Stimulated activated naive CD4-positive, alpha-beta T cell treated with Interleukin-2 at 50 U/mL for 16 hours (primary cell): ENCODE measurements around the gene SSUH2.
"Not testable (repeated sequence)": the region's sequence is repeated elsewhere in the genome, so short reads cannot be mapped to it uniquely, and the experiment has no call there.

Source experiments
- DNase-seq: peaks from one replicate; lab custom pipeline; 2025; lab: John Stamatoyannopoulos, UW

The SSUH2 gene

GRCh38 chr3:8608791-8609467 is 35.7 kb downstream of the SSUH2 start:
- DNase-seq = no peak

- DNase-seq = no peak
Observed at GRCh38 chr3:8608041-8608790, 36.4 kb downstream of the SSUH2 start.

- DNase-seq = no peak
Observed at GRCh38 chr3:8607234-8608040, 37.2 kb downstream of the SSUH2 start.

DNA sequence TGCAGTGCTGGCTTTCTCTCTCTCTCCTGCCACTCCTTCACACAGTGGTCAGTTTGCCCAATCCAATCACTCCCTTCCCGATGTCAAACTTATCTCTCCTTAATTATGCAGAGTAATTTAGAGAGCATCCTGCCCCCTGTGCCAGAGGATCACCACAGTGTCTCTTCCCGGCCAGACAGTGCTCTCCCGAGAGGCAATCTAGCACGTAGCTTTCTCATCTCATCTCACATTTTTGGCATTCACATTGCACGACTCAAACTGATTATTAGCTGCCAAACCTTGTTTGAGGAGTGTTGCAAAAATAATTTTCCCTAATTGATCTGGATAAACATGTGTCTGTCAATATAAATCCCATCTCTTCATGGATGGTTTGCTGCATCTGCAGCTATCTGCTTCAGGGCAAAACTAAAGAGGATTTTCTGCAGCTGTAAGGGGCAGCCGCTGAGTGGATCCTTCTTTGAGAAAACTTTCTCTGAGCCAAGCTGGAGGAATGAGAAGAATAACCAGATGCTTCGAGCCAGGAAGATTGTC is 37.8 kb downstream of the SSUH2 start:
- no peak for DNase-seq

DNA sequence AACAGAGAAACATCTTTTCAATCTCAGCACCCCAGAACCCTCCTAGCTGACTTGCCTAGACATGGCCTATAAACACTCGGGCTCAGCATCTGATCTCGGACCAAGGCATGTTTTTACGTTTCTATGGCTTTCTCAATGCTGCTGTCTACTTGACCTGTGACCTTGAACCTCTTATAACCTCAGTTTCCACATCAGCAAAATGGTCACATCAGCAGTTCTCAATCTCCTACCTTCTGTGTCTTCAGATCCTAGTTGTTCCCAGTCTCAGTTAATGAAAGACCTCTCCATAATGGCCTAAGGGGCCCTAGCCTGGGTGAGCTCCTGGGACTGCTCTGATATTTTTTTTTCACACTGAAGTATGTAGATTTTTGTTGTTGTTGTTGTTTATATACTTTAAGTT is 39.6 kb downstream of the SSUH2 start:
- no peak for DNase-seq

GRCh38 chr3:8604006-8604405 is 40.6 kb downstream of the SSUH2 start:
- DNase-seq = no peak

DNA sequence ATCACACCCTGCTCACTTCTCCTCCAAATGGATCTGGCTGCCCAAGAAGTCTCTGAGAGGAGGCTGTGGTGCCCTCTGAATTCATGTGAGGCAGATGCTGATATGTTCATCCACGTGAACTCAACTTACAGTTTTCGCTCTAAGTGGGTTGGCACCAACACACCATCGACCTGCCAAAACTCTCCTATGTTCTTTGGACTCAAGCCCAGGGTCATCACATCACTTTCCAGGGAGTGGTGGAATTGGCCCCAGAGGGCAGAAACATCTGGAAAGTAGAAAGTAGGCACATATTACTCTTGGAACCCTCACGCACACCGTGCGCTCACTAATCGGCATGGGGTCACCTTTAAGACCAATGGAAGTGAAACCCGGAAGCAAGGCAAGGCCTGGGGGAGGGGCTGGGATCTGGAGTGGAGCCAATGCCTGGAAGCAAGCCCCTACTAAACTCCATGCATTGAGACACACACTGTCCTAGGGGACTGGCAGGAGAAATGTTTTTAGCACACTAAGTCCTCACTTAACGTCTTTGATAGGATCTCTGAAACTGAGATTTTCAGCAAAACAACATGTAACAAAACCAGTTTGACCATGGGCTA is 41.4 kb downstream of the SSUH2 start:
- DNase-seq = no peak

DNA sequence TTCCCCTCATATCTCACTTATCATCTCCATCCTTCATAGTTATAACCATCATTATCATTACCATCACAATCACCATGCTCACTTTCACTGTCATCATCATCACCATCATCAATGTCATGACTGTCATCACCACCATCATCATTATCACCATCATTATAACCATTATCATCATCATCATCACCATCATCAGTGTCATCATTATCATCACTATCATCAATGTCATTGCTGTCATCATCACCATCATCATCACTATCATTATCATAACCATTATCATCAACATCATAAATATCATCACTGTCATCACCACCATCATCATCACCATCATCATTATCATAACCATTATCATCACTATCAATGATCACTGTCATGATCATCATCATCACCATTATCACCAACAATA is 44.1 kb downstream of the SSUH2 start:
- no peak for DNase-seq

DNA sequence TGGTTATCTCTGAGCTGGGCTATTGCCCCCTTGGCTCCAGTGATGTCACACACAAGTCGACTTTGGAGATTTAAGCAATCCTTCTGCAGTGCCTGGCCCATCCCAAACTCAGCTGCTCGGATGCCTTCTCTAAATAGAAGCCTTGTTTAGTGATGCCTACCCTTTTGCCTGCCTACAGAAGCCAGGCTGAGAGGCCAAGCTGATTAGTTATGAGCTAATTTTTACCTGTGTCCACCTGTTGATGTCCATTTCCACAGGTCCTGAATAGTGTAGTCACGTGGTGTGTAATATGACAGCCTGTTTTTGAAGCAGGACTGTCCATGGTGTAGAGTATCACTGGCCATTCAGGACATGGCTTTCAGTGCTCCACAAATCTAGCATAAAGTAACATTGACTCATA is 45.5 kb downstream of the SSUH2 start:
- DNase-seq = no peak

- no peak for DNase-seq
Observed at GRCh38 chr3:8597219-8597853, 47.3 kb downstream of the SSUH2 start.

GRCh38 chr3:8596321-8597218 is 48.0 kb downstream of the SSUH2 start:
- no peak for DNase-seq

DNA sequence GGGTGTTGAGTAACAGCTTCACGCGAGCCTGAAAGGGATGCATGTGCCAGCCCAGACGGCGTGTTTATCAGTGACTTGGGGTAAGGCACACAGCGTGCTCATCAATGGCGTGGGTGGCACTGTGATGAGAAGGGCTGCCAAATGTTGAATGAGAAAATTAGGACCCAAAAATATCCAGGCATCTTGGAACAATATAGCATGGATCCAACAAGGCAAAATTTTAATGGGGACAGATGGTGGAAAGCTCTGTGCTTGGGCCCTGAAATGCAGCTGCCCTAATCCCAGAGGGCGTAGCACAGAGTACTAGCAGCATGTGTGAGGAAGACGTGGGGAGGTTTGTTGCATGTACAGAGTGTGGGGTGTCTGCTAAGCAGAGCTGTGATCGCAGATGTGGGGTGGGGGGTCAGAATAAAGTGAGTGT is 48.9 kb downstream of the SSUH2 start:
- no peak for DNase-seq

DNA sequence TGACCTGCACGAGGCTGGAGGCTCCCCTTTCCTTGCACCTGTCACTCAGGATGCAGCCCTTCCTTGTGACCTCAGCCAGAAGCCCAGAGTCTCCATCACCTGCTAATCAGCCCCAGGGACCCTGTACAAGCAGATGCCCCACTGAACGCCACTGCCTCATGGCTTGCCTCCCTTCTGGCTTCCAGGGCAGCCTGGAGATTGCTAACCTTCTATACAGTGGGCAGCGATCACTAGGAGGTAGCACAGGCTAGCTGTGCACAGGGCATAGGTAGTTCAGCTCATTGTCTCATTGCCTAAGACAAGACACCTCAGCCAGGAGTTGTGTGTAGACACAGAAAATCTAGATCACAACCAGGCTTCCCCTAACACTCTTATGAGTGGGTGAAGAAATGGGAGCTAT is 49.3 kb downstream of the SSUH2 start:
- no peak for DNase-seq

DNA sequence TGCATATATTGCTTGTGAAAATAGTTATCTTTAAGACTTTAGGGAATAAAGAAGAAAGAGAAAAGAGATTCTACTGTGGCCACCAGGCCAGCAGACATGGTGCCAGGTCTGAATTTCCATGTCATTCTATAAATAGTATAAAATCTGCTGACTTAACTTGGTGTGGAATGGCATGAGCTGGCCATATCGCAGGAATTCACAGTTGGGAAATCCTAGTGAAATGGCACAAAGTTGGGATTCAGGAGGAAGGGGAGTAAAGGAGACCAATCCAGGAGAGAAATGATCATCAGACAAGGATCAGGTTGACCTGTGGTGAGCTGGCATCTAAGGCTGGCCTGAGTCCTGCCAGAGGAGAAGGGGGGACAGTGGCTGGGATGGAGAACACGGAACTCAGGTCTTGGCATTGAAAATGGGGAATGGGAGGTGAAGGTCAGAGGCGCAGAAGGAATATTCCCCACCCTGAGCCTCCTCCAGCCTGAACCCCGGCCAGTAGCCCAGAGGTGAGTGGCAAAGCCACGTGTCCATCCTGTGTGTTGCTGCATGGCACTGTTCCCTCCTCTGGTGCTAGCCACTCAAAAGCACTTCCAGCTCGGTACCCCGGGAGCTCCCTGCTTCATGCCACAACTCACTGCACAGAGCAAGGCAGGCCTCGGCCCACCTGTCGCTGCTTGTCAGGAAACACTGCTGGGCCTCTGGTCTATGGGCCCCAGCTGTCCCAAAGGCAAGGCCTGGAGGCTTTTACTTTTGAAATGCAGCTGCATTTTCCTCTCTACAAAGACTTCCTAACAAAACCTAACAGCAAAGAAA is 51.4 kb downstream of the SSUH2 start:
- DNase-seq = no peak

- DNase-seq = no peak
Observed at GRCh38 chr3:8589880-8590556, 54.6 kb downstream of the SSUH2 start.

DNA sequence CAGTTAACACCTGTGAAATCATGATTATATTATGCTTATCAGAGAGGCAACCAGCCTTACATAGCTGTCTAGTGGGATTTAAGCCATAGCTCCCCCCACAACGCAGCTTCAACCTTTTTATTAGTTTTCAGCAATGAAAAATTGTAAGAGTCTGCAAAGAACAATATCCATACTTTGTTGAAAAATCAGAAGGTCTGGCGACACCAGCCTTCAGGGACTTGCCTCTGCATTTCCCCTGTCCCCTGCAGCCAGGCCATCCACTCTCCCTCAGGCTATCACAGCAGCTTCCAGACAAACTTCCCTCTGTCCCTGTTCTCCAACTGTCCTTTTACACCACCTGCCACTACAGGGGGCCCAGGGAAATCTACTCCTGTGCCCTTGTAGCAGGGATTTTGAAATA is 59.9 kb downstream of the SSUH2 start:
- no peak for DNase-seq

DNA sequence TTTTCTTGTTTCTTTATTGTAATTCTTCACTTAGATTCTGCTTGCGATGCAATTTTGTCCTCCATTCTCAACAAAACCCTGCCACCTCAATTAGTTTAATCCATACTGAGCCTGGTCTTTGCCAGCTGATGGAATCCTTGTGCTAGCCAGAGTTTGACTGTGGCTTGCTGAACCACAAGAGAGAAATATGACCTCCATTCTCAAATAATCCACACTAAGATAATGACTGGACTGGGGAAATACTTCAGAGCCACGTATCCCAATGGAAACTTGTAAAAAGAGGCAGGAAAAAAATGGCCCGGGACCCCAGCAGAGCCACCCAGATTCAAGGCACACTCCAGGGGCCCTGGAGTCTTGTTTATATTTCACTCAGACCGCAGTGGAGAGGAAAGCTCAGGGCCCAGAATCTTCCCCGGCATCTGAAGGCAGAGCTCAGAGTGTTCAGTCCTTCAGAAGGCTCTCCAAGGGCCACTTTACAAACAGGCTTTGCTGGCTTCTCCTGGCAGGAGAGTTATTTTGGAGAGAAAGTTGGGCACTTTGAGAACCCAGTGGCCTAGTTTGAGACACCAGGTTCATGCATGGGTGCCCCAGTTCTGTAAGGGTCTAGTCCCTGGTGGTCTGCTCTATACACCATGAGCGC is 62.7 kb downstream of the SSUH2 start:
- DNase-seq = no peak

DNA sequence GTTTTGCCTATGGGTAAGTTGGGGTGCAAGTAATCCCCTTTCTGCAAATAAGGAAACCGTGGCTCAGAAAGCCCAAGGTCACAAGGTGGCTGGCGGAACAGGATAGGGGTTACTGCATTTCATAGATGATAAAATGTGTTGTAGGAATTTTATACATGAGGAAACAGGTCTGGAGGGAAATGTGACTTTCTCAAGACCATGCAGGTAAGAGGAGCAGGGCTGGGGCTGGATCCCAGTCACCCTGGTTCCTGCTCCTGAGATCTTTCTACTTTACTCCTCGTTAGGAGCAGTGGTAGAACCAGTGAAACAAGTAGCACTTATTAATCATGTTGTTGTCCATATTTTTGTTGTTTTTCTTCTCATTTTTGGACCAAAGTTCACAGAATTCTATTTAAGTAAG is 63.2 kb downstream of the SSUH2 start:
- DNase-seq = no peak

DNA sequence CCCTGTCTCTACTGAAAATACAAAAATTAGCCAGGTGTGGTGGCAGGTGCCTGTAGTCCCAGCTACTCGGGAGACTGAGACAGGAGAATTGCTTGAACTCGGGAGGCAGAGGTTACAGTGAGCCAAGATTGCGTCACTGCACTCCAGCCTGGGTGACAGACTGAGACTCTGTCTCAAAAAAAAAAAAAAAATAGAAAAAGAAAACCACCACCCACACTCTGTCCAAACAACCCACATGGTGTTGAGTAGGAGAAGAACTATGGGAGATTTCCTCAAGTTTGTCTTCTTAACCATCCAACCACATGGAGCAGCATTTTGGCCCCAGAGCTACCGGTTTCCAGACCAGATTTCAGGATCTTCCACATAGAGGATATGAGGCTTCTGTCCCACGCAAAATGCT is 64.2 kb downstream of the SSUH2 start:
- DNase-seq = not testable (repeated sequence)
